Hematopoietic multipotent progenitor cell treated with erythropoietin and hydrocortisone succinate and interleukin-3 and kit ligand, for 4 days (in vitro differentiated cells): ENCODE results near the gene WDPCP.
"Not testable (repeated sequence)": the region's sequence is repeated elsewhere in the genome, so short reads cannot be mapped to it uniquely, and the experiment has no call there.

ENCODE experiments used
- DNase-seq: peaks from one replicate; pipeline ENCODE4 v3.0.0-alpha.2; 2015

Gene WDPCP

GRCh38 chr2:63537306-63537705 is 51.0 kb downstream of the WDPCP start:
- DNase-seq, result no peak

- DNase-seq, result no peak
Measured at GRCh38 chr2:63530704-63531279, 57.5 kb downstream of the WDPCP start.

GRCh38 chr2:63525905-63526304 is 62.4 kb downstream of the WDPCP start:
- no peak for DNase-seq

- DNase-seq, result no peak
Measured at GRCh38 chr2:63522950-63523349, 65.3 kb downstream of the WDPCP start.

- DNase-seq, result no peak
Measured at GRCh38 chr2:63520793-63521192, 67.5 kb downstream of the WDPCP start.

GRCh38 chr2:63514781-63515180 is 73.5 kb downstream of the WDPCP start:
- no peak for DNase-seq

GRCh38 chr2:63514237-63514716 is 74.0 kb downstream of the WDPCP start:
- no peak for DNase-seq

GRCh38 chr2:63506320-63506719 is 82.0 kb downstream of the WDPCP start:
- DNase-seq, result peak; percentile 71

GRCh38 chr2:63503818-63504217 is 84.5 kb downstream of the WDPCP start:
- DNase-seq, result no peak

- no peak for DNase-seq
Measured at GRCh38 chr2:63500398-63500797, 87.9 kb downstream of the WDPCP start.

- DNase-seq, result no peak
Measured at GRCh38 chr2:63497576-63497975, 90.7 kb downstream of the WDPCP start.

GRCh38 chr2:63494968-63495367 is 93.3 kb downstream of the WDPCP start:
- no peak for DNase-seq

- DNase-seq, result no peak
Measured at GRCh38 chr2:63494100-63494499, 94.2 kb downstream of the WDPCP start.

GRCh38 chr2:63488118-63488713 is 100.1 kb downstream of the WDPCP start:
- DNase-seq, result peak; percentile 69

GRCh38 chr2:63486861-63487290 is 101.4 kb downstream of the WDPCP start:
- peak; percentile 41 for DNase-seq

- no peak for DNase-seq
Measured at GRCh38 chr2:63484901-63485300, 103.4 kb downstream of the WDPCP start.

- no peak for DNase-seq
Measured at GRCh38 chr2:63484481-63484880, 103.8 kb downstream of the WDPCP start.

- DNase-seq, result no peak
Measured at GRCh38 chr2:63477686-63478085, 110.6 kb downstream of the WDPCP start.

- not testable (repeated sequence) for DNase-seq
Measured at GRCh38 chr2:63469313-63469712, 119.0 kb downstream of the WDPCP start.

- no peak for DNase-seq
Measured at GRCh38 chr2:63465633-63466032, 122.6 kb downstream of the WDPCP start.

GRCh38 chr2:63463142-63463541 is 125.1 kb downstream of the WDPCP start:
- no peak for DNase-seq

GRCh38 chr2:63446658-63447057 is 141.6 kb downstream of the WDPCP start:
- DNase-seq, result no peak

GRCh38 chr2:63444565-63445288 is 143.6 kb downstream of the WDPCP start:
- no peak for DNase-seq

GRCh38 chr2:63440612-63441011 is 147.7 kb downstream of the WDPCP start:
- no peak for DNase-seq
